Activated CD4-positive, alpha-beta T cell treated with anti-CD3 and anti-CD28 coated beads, Interleukin-2, amount 50 U/mL, for 24 hours (primary cell): ENCODE results near the gene ADNP.

ENCODE experiments used
- DNase-seq, 2 donors: peaks; one replicate each; pipeline ENCODE4 v3.0.0-alpha.2; 2020; ENCODE audit warnings: low read depth in 1 of 2, low spot score in 1 of 2

ADNP gene

DNA sequence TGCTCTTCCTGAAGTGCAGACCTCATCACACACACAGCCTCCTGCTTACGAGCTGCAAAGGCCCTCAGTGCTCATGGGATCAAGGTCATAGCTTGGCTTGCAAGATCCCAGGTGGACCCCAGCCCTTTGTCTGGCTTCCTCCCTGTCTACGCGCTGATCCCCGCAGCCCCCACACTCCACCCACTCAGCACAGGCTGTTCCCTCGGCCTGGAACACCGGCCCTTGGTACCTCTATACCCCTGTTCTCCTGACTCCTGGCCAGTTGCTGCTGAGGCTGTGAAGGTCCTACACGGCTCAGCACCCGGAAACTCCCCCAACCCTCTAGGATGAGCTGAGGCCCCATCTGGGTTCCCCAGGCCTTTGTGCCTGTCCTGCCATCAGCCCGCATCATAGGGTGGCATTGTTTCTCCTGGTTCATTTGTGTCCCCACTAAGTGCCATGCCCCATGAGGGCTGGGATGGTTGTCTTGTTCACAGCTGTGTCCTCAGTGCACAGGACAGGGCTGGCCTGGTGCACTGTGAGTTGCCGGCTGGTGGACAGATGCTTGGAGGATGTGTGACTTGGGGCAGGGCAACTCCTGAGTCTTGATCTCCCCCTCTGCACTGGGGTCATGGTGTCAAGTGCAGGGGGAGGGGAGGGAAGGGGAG is 57.0 kb downstream of the ADNP start:
- no peak for DNase-seq

DNA sequence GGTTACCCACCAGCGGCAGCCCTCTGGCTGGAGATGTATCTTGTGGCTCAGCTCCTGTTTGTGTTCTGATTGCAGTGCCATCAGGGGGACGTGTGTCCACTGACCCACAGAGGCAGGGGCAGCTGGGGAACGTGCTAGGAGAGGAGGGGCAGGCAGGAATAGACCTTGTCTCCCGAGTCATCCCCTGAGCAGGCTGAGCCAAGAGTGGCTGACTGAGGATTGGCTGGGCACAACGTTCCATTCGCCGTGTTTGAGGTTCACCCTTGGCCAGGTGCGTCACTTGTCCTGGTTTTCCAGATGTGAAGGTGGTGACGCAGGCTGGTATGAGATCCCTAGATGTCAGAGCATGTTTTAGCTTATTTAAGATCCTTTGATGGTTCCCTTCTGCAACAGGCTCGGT is 57.7 kb downstream of the ADNP start:
- no peak for DNase-seq

DNA sequence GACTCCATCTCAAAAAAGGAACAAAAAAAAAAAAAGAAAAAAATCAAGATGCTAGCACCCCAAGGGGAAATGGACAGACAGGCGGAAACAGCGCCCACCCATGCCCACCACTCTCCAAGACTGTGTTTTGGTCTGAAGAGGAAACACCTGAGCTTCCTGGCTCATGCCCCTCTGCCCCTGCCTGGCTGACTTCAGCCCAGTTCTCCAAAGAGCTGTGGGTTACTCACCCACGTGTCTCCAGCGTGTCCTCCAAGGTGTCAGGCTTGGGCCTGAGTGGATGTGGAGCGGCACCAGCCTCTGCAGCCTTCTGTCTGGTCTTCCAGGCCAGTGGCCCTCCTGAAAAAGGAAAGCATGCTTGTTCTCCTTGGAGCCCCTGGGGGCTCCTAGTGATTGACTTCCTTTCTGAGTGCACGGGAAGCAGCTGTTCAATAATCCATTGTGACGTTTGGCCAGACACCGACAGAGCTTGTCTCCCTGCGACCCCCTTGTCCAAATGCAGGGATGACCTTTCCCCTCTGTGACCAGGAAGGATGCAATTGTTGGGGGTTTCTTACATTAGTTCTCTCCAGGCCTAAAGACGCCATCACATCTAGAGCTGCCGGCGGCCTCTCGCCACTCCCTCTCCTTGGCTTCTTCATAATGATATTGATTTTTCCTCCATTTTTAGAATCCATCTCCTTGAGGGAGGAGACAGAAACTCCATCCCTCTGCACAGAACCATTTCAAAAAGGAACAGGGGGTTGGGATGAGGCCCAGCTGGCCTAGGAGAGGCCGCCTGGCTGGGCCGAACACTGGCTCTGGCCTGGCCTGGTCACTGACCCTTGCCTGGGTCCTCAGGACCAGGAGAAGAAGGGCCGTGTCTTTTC is 58.4 kb downstream of the ADNP start:
- no peak for DNase-seq

DNA sequence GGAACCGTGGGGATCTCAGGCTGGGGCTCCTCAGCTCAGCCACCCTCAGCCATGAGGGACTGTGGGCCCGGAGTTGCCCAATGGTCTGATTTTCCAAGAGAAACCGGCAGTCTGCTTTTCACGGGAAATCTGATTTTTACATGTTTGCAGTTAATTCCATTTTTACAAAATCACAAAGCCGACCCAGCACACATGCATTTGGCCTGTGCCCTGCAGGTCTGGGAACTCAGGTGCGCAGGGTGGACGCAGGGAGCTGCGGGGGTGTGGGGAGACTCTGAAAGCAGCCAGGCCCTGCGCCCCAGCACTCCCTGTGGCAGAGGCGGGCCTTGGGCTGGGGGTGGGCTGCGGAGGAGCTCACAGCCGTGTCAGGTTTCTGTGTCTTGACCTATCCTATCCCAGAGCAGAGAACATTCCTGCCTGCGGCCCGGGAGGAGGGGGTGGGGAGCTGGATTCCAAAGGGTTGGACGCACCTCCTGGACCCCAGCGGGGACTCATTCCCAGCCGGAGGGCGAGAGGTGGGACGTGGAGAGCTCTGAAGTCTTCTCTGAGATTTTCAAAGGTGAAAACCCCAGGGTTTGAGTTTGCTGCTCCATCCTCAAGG is 60.6 kb downstream of the ADNP start:
- DNase-seq: no peak

DNA sequence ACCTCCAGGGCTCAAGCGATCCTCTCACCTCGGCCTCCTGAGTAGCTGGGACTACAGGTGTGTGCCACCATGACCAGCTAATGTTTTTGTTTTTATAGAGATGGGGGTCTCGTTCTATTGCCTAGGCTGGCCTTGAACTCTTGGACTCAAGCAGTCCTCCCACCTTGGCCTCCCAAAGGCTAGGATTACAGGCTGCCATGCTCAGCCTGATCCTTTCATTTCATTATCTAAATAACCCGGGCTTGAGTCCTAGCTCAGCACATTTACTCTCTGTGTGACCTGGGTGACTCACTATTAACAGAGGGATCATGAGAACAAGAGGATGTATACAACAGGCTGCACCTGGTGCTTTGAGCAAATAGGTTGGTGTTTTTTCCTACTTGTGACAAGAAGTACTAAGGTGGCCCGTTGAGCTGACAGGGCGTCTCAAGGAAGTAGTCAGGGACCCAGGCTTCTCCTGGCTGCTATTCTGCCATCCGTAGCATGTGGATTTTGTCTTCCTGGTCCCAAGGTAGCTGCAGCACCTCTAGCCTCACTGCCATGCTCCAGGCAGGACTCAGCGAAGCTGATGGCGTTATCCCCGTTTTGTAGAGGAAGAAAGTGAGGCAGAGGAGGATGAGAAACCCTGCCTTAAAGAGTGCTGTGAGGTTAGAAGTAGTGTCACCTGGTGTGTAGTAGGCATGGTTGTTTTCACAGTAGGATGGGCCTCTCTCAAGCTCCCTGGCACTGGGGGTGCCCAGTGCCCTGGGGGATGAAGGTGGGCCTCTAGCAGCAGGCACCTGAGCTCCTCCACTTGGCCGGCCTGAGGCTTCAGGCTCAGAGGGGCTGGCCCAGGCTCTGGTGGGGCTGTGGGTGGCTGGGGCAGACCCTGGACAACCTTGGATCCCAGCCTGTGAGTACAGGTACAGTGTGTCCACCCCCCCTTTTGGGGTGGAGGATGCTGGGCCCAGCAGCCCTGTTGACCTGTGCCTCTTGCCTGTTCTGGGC is 62.4 kb downstream of the ADNP start:
- DNase-seq: no peak

DNA sequence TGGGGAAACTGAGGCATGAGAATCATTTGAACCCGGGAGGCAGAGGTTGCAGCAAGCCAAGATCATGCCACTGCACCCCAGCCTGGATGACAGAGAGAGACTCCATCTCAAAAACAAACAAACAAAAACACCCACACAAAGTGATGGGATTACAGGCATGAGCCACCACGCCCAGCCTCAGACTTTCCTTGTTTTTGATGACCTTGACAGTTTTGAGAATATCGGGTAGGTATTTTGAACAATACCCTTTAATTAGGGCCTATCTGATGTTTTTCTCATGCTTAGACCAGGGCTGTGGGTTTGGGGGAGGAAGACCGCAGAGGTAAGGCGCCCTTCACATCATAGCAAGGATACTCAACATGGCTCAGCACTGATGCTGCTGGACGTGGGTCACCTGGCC is 63.4 kb downstream of the ADNP start:
- DNase-seq: no peak

DNA sequence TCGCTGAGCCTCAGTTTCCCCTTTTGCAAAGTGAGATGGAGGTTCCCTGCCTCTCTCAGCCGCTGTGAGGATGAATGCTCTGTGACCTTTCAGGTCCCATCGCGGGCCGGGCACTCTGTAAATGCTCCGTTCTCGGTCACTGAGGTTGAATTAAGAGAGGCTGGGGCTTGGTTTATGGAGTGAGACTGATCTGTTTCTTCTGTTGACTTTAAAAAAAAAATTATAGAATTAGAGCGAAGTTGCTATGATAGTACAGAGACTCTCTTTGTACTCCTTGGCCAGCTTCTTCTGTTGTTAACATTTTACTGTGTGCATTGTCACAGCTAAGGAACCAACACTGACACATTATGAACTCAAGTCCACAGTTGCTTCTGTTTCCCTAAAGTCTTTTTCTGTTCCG is 64.4 kb downstream of the ADNP start:
- DNase-seq: no peak

DNA sequence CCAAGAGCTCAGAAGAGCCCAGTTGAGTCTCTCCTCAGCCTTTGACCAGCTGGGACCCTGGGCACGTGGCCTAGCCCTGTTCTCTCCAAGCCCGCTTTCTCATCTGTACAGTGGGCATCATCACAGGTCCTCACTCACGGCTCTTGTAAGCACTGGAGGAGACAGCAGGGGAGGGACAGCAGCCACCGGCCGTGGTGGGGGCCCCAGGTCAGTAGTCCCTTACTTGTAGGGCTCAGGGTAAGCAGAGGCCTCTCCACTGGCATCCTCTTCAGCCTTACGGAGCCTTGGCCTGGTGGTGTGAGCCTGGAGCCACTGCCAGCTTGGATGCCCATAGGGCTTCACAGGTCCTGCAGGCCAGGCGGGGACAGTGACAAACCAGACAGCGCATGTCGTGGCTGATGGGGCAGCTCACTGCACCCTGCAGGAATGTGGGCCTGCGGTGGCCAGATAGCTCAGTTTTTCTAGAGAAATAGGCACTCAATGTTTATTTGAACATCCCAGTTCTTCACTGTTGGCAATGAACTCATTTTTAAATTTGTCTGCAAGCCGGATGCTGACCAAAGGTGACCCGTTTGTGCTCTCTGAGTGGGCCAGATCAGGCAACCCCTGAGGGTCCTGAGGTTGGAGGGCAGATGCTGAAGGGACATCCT is 65.1 kb downstream of the ADNP start:
- DNase-seq: no peak

DNA sequence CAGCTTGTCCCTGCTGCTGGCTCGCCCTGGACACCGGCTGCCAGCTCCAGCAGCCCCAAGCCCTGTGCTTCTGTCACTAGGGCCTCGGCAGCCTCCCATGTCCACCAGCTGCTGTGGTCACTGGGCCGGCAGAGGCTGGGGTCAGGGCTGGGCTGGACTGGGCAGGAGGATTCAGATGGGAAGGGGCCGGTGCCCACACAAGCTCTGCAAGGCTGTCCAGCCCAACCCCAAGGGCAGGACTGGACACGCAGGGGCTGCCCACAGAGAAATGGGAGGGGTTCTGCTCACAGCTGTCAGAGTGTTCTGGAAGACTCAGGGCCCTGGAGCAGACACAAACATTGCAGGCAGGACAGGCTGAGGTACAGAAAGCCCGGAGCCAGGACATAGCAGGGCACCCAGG is 65.6 kb downstream of the ADNP start:
- no peak for DNase-seq

DNA sequence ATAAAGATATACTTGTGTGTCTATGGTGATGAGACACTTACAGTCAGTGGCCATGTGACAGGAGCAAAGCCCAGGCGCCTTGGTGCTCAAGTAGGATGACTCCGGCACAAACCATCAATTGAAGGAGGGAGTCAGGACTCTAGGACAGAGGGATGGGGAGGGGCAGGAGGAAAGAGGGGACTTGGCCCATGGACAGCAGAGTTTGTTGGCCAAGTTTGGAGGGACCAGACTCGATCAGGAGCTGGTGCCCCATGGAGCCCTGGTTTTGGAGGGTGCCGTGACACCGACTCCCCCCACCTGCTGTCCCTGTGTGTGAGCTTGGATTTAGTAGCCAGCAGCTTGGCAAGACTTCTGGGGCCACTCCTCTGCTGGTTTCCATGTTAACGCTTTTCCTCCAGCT is 66.1 kb downstream of the ADNP start:
- DNase-seq: no peak

DNA sequence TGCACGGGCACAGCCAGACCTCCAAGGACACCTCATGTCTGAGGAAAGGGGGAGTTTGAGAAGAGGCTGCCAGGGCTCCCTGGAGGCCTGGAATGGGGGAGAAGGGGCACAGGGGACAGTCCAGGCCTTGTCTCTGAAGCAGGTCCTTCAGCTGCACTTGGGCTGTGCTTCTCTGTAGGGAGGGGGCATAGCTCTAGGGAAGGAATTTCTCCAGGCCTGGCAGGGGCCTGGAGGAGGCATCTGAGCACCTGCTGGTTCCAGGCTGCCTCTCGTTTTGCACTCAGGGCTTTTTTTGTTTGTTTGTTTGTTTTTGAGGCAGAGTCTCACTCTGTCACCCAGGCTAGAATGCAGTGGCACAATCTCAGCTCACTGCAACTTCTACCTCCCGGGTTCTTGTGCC is 68.7 kb downstream of the ADNP start:
- DNase-seq: no peak

DNA sequence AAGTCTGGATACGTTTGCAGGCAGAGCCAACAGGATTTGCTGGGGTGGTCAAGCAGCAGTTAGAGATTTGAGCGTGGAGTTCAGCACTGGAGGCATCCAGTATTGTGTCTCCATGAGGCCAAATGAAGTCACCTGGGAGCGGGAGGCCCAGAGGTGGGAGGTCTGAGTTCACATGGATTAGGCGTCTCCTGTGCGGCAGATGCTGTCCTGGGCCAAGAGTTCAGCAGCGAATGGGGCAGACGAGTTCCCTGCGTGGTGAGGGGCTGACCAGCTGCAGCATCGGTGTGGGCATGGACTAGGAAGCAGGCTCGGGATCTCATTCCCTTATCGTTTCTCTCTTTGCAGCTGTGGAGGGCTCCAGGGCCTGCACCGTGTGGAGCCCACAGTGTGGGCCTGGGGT is 70.2 kb downstream of the ADNP start:
- DNase-seq: no peak

DNA sequence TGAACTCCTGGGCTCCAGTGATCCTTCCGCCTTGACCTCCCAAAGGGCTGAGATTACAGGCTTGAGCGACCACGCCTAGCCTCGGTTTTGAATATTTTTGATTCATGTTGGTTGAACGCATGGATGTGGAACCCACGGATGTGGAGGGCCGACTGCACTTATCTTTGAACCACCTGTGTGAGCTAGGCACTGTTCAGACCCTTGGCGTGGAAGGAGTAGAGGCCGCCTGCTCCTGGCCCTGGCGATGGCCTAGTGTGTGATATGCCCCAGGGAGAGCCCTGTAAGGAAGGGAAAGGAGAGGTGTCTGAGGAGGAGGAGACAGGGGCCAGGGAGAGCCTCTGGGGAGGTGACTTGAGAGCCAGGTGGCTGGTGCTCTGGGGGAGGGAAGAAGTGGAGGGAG is 72.1 kb downstream of the ADNP start:
- no peak for DNase-seq

DNA sequence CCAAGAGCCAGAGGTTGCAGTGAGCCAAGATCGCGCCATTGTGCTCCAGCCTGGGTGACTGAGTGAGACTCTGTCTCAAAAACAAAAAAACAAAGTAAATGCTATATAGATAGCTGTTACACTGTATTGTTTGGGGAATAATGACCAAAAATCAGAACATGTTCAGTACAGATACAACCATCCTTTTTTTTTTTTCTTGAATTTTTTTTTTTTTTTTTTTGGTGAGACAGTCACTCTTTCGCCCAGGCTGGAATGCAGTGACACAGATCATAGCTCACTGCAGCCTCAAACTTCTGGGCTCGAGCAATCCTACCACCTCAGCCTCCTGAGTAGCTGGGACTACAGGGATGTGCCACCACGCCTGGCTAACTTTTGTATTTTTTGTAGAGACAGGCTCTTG is 72.7 kb downstream of the ADNP start:
- DNase-seq: no peak

DNA sequence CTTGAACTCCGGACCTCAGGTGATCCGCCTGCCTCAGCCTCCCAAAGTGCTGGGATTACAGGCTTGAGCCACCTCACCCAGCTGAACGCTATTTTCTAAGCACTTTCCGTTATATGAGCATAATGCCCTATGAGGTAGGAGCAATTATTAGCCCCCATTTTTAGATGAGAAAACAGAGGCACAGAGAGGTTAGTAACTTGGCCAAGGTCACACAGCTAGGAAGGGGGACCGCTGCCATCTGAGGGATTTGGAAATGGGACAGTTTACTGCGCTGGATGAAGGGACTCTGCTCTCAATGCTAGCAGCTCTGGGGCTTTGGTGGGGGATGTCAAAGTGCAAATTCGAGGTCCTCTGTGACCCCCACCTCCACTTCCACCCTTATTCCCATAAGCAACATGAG is 73.9 kb downstream of the ADNP start:
- no peak for DNase-seq

DNA sequence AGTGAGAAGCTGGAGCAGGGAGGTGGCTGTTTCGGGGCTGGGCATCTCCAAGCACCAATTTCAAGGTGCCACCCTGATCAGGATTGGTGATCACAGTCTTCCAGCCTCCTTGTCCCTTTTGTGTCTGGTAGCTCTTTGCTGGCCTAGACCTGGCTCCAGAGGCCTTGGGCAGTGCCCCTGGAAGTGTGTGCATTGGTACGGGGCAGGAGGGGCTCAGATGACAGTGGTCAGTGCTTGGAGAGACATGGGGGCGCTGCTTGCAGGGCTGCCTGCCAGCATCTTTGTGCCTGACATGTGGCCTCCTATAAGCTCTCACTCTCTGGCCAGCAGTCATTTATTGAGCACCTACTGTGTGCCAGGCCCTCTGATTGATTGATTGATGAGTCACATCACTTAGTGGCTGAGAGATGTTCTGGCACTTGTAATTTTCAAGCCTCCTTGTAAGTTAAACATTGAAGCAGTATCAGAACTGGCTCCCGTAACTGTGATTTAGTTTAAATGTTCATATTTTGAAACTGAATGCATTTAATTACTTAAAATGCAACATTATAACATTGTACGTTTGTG is 74.7 kb downstream of the ADNP start:
- DNase-seq: no peak

DNA sequence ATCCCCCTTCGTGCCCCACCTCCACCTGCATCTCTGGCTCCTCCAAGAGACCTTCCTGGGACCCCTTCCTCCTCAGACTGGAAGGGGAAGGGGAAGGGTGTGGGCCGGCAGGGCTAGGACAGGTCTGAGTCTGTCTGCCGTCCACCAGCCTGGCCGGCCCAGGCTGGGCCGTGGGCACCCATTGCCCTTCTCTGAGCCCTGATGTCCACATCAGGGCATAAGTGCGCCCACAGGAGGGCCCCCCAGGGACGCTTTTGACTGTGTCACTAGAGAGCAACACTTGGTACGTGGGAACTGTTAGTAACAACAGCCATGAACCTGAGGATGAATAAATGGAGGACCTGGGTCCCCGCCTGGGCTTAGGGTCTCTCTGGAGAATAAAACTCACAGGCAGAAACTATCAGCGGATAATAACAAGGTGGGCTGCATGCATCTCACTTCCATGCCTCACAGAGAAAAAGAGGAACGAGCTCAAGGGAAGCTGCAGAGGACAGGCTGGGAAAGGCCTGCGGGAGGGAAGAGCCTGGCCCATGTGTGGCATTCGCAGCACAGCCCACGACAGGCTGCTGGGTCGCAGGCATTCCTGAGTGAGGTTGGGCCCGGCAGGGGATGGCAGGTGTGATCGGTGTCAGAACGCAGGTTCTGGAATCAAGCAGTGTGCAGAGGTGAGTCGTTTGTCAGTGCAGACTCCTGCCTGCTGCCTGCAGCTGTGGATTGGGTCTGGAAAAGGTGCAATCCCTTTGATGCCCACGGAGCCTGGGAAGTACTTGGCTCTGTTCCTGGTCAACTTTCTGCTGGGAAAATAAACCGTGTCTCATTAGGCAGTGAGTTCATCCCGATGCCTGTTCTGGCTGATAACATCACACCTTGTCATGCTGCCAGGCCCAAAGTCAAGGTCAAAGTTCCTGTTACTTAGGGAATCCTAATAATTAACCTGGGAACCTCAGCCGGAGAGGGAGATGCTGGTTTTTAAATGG is 75.5 kb downstream of the ADNP start:
- no peak for DNase-seq

DNA sequence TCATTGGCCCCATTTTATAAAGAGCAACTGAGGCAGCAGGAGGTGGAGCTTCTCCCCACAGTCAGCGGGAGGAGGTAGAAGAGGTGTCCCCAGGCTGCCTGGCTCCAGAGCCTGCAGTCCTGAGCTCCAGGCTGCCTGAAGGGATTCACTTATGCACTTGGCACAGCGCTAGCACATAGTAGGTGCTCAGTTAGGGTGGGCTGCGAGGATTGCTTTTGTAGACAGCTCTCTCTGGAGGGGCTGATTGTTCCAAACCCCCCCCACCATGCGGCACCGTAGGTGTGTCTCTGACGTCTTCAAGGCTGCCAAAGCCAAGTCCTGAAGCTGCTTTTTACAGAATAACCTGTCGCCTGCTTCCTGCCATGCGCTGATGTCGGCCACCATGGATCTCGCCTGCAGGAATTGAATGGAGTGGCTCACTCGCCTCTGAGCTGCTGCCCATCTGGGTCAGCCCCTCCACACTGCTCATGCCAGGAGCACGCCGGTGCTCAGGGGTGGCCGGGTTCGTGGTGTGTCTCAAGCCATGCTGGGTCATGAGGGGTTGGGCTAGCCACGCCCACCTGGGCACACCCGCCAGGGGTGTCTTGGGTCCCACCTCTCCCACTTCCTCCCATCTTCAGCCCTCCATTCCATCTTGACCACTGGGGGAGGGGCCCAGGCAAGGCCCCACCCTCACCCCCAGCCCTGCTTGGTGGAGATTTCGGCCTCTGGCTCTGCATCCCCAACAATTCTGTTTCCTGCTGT is 76.6 kb downstream of the ADNP start:
- DNase-seq: no peak

DNA sequence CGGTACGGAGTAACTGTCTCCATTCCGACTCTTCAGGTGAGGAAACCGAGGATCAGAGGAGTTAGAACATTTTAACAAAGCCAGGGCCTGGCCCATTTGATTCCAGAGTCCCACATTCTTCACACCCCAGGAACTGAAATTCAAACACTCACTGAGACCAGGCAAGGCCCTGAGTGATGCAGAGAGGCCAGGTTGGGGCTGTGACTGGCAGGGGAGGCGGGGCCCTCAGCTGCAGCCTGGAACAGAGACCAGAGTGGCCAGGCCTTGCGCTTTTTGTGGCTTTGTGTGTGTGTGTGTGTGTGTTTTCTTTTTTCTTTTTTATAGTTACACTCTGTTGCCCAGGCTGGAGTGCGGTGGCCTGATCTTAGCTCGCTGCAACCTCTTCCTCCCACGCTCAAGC is 79.2 kb downstream of the ADNP start:
- no peak for DNase-seq
